RPMI8226 (cell line): Measurements from ENCODE around the gene SF3A1.
"Not testable (repeated sequence)": the region's sequence is repeated elsewhere in the genome, so short reads cannot be mapped to it uniquely, and the experiment has no call there.

Experiments
- DNase-seq: peaks from one replicate; pipeline ENCODE4 v3.0.0-alpha.2; 2015

SF3A1 gene, protein sequence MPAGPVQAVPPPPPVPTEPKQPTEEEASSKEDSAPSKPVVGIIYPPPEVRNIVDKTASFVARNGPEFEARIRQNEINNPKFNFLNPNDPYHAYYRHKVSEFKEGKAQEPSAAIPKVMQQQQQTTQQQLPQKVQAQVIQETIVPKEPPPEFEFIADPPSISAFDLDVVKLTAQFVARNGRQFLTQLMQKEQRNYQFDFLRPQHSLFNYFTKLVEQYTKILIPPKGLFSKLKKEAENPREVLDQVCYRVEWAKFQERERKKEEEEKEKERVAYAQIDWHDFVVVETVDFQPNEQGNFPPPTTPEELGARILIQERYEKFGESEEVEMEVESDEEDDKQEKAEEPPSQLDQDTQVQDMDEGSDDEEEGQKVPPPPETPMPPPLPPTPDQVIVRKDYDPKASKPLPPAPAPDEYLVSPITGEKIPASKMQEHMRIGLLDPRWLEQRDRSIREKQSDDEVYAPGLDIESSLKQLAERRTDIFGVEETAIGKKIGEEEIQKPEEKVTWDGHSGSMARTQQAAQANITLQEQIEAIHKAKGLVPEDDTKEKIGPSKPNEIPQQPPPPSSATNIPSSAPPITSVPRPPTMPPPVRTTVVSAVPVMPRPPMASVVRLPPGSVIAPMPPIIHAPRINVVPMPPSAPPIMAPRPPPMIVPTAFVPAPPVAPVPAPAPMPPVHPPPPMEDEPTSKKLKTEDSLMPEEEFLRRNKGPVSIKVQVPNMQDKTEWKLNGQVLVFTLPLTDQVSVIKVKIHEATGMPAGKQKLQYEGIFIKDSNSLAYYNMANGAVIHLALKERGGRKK

DNA sequence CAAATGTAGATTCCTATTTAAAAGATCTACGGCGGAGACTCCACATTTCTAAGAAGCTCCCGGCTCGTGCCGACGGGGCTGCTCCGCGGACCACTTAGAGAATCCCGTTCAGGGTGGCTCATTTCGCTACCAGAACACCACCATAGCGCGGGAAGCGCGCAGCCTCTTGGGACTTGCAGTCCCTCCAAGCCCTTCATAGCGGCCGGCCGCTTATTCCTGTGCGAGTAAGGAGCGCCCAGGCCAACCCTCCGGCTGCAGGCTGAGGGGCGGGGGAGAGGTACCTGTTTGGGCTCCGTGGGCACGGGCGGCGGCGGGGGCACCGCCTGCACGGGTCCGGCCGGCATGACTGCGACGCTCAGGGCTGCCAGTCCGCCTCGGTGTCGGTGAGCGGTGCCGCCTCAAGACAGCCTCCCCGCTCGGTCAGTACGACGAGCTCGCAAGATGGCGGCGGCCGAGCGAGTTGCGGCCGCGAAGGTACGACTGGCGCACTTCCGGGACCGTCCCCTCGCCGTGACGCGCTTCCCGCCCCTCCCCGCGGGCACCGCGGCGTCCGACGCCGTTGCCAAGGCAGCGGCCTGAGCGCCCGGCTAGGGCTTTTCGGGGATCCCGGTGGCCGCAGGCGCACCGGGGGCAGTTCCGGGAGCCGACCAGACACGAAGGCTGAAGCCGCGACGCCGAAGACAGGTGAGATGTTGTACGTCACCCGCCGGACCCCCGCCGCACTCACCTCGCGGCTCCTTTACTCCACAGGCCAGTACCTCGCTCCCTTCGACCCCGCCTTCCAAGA, at the start of gene SF3A1, which contains the start of gene CCDC157:
TSS of gene SF3A1 (minus strand) at position 446 of the 787 bp plus-strand sequence. CDS start at position 344, 102 bp downstream.
TSS of gene CCDC157 (plus strand) at position 559 of the 787 bp plus-strand sequence. CDS start 8,994 bp downstream, outside the sequence.
- peak; percentile 94 for DNase-seq

DNA sequence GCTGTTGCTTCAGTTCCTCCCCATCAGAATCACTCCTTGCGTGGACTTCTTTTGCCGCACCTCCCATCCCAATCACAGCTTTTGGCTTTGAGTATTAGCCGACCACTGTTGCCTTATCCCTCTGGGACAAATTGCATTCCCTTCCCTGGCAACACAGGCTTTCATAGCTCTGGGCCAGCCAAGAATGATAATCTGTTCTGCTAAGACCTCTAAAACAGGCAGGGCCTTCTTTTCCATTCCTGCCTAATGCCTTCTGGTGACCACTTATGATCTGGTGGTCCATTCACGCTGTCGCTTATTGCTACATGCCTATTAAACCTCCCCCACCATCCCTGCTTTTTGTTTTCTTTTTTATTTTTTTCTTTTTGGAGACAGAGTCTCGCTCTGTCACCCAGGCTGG, 49.7 kb upstream of the SF3A1 start:
- DNase-seq = no peak

DNA sequence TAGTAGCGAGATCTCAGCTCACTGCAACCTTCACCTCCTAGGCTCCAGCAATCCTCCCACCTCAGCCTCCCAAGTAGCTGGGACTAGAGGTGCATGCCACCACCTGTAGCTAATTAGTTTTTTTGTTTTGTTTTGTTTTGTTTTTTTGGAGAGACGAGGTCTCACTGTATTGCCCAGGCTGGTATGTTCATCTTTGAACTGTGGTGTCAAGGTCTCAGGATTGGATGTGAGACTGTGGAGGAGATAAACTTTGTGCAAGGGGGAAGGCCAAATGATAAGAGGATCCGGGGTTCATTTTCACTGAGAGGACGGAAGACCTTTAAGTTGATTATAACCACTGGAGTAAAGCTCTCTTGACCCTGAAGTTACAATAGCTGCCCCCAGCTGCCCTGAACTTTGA, 49.0 kb upstream of the SF3A1 start:
- no peak for DNase-seq

DNA sequence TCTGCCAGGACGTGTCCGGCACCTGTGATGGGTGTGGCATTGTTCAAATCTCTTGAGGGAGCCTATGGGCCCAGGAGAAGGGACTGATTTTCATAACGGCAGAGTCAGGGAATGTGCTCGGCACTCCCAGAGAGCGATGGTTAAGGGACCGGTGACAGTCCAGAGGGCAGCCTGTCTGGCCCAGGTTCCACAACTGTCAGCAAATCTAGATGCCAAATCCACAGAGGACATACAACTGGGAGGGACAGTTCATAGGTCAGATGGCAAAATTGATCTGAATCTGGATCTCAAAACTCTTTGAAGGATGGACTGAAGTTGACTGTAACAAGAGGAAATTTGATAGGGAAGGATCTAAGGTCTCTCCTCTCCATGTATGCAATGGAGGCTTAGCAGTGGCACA, 47.6 kb upstream of the SF3A1 start:
- DNase-seq = no peak

DNA sequence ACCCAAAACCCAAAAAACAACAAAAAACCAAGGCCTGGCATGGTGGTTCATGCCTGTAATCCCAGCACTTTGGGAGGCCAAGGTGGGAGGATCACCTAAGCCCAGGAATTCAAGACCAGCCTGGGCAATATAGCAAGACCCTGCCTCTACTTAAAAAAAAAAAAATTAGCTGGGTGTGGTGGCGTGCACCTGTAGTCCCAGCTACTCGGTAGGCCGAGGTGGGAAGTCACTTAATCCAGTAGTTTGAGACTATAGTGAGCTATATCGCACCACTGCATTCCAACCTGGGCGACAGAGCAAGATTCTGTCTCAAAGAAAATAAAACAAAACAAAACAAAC, 46.0 kb upstream of the SF3A1 start:
- not testable (repeated sequence) for DNase-seq

DNA sequence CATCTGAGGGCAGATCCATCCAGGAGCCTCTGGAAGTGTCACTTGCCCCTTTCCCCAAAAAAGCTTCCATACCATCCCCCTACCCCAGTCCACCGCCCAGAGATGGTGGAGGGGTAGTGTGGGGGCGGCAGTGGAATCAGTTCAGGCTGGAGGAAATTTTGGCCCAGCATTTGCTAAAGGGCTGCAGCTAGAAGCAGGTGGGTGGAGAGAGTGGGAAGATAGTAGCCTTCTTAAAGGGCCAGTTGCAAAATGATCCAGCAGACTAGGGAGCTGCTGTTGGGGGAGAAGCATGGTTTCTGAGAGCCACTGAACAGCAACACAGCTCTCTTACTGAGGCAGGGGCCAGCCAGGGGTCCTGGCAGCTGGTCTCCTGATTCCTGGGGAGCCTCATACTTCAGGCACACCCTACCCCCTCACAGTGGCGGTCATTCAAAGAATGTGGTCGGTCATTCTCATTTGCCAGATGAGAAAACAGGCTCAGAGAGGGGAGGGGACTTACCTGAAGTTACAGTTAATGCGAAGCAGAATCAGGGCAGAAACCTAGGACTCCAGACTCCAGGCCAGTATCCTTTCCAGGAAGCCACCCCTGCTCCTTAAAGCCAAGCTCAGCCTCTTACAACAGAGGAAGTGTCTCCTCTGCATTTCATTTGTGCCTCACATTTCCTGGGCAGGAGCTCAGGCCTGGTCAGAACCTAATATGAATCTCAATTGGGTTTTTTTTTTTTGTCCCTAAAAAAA, 45.5 kb upstream of the SF3A1 start:
- no peak for DNase-seq

DNA sequence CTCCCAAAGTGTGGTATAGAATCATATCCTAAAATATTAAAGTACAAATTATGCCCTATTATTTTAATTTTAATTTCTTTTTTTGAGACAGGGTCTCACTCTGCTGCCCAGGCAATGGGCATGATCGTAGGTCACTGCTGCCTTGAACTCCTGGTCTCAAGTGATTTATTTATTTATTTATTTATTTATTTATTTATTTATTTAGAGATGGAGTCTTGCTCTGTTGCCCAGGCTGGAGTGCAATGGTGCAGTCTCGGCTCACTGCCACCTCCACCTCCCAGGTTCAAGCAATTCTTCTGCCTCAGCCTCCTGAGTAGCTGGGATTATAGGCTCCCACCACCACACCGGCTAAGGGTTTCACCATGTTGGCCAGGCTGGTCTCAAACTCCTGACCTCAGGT, 44.3 kb upstream of the SF3A1 start:
- DNase-seq = not testable (repeated sequence)

DNA sequence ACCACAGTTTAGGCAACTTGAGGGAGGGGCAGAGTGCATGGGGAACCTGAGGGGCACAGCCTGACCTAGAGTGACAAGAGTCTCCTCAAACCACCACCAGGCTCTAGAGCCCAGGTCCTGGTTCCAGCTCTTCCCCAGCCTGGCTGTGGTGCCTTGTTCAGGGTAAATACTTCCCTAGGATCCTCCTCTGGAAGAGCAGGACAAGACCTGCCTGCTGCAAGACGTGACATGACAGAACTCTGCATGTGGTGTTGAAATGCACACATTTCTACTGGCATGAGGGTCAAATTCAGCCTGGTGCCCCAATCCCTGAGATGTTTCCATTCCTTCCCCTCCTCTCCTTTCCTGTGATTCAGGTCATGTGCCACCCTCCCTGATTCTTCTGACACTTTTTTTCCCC, 43.5 kb upstream of the SF3A1 start:
- no peak for DNase-seq

DNA sequence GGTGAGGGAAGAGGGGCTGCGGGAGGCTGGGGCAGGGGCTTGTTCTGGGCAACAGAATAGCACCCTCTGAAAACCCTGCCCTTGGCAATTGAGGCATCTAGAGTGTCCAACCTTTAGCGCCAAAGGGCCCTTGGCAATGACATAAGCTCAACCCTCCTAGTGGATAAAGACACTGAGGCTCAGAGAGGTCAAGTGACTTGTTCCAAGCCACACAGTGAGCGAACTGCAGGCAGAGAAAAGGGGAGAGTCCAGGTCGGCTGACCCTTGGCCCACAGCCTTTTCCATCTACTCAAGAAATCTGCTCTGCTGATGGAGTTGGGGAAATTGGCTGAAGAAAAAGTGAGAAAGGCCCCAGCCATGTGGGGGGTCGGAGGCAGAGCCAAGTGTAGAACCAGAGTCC, 43.0 kb upstream of the SF3A1 start:
- DNase-seq = no peak

DNA sequence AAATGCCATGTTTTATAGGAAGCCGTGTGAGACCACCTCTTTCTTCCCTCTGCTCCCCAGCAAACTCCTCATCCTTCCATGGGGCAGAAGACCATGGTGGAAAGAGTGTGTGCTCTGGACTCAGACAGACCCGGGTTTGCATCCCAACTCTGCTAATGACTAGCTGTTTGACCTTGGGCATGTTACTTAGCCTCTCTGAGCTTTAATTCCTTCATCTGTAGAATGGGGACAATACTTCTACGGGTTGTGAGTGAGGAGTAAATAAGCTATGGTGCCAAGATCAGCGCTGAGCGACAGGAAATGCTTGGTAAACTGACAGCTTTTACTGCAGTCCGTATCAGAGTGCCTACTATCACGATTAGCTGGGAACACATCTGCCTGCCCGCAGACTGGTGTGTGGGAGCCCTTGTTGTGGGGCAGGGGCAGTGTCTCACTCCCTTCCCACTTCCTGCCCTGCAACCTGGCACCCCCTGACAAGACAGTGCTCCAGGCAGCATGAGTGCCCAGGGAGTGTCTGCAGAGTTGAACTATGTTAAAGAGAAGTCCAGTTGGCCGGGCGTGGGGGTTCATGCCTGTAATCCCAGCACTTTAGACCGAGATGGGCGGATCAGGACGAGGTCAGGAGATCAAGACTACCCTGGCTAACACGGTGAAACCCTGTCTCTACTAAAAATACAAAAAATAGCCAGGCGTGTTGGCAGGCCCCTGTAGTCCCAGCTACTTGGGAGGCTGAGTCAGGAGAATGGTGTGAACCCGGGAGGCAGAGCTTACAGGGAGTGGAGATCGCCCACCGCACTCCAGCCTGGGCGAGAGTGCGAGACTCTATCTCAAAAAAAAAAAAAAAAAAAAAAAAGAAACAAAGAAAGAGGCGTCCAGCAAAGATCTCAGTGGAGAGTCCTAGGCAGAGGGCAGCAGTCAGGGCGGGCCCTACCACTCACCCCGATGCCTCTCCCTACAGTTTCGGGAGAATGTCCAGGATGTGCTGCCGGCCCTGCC, 42.3 kb upstream of the SF3A1 start:
- no peak for DNase-seq

DNA sequence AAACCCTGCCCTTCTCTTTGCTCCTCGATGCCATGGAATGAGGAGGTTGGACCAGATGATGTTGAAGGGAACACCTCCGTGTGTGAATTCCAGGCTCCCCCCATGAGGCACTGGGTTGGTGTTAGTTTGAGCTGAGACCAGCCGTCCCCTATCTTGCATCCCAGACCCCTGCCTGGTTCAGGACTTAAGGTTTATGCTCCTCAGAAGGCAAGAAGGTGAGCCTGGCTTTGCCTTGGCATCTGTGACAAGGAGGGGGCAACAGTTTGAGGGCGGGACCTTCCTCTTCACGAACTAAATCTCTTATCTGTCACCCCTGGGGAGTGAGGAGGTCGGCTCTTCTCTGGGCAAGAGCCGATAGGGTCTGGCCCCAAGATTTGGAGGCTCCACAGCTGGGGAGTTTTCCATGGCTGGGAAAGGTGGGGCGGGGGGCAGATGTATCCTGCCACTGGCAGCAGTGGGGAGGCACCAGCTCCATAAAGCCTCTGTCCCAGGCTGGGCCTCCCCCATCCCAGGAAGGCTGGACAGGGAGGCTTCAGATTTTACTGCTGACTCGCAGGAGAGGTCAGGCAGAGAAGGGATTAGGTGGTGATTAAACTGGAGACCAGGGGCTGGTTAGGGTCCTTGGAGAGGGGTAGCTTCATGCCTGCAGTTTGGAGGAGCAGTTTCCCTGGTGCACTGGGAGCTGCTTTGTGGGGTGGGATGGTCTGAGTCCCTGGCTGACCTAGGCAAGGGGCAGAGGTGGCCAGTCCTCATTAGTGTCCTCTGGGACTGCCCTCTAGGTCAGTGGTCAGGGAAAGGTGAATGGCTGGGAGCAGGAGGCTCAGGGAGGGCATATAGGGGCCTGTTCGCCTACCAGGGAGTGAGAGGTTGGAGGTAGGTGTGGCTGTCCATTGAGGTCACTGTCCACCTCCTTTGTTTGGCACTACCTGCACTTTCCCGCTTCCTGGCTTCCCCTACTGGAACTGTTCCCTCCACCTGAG, 41.3 kb upstream of the SF3A1 start:
- DNase-seq = no peak

DNA sequence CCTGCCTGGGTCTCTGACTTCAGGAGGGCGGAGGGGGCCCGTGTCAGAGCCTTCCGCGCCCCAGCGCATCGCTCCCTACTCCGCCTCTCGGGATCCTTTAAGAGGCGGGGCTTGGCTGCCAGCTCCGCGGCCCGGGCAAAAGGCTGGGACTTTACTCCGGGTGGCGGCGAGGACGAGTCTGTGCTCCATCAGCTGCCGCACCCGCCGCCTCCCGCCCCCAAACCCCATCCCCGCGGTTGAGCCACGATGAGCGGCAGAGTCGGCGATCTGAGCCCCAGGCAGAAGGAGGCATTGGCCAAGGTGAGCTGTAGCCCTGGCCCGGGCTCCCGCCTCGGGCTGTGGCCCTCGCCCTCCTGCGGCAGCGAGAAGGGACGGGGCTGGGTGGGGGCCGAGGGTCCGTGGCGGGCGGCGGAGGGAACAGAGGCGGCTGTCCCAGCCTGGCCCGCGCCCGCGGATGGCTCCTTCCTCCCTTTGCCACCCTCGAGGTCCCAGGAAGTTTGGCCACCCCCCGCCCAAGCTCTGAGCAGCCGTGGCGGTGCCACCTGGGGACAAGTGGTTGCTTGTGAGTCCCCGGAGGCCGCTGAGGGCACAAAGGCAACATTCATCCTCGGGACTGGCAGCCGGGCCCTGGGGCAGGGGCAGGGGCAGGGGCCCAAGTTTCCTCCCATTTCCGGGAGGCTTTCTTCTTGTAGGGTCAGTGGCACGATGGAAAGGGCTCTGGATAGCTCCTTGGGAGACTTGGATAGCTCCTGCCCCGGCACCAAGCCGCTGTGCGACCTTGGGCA, 40.4 kb upstream of the SF3A1 start, which contains the start of gene SEC14L2:
TSS of gene SEC14L2 (plus strand) at position 148 of the 785 bp plus-strand sequence. CDS start at position 247, 99 bp downstream.
- peak; percentile 33 for DNase-seq

DNA sequence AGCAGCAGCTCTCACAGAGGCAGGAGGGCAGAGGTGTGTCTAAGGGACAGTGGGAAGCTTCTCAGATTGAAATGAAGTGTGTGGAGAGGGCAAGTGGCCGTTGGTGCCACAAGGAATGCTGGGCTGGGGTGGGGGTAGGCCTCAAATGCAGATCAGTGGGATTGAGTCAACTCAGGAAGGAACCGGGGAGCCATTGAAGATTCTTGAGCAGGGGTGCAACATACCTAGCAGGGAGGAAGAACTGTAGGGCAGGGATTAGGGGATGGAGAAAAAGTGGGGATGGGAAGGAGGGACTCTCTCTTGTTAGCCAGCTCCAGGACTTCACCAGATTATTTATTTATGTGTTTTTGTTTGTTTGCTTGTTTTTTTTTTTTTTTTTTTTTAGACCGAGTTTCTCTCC, 37.2 kb upstream of the SF3A1 start:
- no peak for DNase-seq

DNA sequence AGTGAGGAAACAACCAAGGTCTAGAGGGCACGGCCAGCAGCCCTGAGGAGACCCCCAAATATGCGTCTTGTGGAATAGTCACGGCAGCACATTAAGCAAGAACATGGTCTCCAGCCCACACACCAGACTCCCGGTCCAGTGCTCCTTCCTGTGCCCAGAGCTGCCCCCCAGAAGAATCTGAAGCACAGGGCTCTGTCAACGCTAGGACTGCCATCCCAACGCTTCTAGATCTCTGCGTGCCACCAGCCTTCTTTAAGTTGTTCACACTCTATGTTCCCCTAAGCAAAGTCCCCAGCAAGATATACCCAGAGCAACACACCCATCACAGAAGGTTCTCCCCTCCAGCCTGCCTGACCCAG, 36.6 kb upstream of the SF3A1 start:
- DNase-seq = no peak

DNA sequence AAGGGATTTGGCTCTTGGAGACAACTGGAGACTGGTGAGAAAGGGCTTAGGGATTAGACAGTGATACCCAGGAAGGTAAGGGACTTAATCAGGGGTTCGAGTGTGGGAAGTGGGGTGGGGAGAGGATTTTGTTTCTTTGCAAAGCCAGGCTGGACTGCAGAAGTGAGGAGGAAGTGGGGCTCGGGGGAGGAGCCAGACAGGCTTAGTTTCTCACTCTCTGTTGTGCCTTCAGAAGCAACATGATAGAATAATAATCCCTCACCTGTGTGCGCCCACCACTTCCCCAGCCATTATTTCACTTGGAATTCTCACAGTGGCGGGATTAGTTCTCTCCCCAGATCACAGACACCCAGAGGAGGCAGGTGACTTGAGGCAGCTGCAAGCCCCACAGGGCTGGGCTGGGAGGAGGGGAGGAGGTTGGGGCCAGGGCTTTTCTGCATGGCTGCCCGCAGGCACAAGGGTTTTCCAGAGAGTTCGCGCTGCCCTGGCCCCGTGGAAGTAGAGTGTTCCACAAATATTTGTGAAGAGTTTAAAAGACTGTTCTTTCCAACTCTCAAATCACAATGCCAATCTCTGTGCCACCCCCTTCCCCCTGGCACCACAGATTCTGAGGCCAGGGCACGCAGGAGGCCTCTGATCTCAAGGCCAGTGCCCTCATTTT, 36.1 kb upstream of the SF3A1 start:
- DNase-seq = no peak

DNA sequence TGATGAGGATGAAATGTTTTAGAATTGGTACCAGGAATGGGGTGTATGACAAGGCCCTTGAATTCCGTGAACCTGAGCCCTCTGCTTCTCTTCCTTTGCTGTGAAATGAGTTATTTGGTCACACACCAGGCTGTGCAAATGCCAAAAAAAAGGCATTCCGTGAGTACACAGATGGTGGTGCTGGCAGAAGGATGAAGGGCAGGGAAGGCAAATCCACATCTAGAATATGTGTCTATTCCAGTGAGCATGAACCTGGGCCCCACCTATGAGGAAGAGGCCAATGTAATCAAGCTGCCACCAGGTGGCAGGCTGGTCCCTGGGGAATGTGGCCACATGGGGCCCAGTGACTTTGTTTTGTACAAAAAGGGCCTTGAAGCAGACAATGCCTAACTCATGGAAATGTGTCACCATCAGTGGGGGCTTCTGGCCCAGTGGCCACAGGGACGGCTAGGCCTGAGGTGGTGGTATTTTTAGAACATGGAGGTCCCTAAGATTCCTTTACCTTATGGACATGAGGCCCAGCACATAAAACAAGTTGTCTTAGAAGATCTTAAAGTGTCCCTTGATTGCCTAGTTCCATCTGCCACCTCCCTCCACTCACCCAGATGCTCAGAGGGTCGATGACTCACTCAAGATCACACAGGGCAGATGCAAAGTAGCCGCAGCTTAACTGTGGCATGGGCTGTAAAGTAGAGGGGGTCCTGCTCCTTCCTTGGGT, 34.4 kb upstream of the SF3A1 start:
- DNase-seq = peak; percentile 83

DNA sequence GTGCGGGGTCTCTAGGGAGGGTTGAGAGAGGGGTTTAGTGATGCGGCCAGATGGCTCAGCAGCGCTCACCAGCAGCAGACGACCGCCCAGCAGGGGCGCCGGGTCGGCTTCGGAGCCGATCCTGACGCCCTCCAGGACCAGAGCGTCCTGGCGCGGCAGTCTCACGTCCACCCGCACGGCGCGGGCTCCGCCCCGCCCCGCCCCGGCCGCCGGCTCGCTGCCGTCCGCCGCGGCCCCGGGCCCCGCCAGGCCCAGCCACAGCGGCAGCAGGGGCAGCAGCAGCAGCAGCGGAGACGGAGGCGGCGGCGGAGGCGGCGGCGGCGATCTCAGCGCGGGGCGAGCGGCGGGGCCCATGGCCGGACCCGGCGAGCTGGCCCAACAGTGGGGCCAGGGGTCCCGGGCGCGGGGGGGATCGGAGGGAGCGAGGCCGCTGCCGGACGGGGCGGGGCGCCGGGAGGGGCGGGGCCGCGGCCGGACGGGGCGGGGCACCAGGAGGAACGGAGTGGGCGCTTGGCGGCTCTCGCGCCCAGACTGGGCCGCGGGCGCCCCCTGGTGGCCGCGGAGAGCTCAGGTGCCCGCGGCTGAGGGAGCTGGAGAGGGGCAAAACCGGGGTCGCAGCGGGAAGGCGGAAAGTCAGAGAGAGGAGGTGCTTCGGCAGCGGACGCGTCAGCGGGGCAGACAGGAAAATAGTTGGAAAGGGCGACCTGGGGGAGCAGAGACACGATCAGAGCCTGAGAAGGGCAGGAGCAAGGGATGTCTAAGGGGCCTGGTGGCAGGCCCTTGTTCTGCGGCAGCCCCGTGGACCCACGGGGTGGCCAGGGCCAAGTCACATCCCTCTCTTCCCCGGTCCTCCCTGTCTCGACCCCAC, 30.5 kb upstream of the SF3A1 start, which contains the start of gene RNF215:
TSS of gene RNF215 (minus strand) at position 452 of the 868 bp plus-strand sequence. CDS start at position 354, 98 bp downstream.
- DNase-seq = peak; percentile 86
